NCI-H146 treated with DMSO at 0.1 percent for 48 hours (cell line): ENCODE results near the gene CDC25C.
"Not testable (repeated sequence)": the region's sequence is repeated elsewhere in the genome, so short reads cannot be mapped to it uniquely, and the experiment has no call there.

Source experiments
- DNase-seq: peaks from one replicate; lab custom pipeline; 2025; ENCODE audit not compliant: unreplicated experiment; lab: John Stamatoyannopoulos, UW

Gene CDC25C

DNA sequence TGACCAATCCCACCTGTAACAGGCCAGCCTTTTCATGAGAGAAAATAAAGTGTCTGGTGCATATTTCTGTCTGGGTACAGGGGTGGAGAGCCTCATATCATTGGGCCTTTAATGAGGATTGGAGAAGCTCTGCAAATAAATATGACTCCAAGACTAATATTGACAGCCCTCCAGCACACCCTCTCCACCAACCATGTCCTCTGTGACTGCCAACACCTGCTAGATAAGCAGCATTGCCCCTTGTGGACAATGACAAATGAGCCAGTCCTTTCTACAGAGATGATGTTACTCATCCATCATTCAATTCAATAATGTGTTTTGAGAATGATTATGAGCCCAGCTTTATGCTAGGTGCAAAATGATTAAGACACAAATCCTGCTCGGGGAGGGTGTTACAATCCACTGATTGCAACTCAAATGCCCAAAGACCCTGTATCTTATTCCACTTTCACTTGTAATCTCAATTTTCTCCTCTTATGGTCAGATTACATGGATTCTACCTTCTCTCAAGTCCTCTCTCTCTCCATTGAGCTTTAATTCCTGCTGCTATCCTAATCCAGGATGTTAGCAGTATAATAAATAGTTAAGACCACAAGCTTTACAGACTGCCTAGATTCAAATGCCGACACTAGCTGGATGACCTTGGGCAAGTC lies 55.1 kb downstream of the CDC25C start:
- DNase-seq: peak; percentile 80

DNA sequence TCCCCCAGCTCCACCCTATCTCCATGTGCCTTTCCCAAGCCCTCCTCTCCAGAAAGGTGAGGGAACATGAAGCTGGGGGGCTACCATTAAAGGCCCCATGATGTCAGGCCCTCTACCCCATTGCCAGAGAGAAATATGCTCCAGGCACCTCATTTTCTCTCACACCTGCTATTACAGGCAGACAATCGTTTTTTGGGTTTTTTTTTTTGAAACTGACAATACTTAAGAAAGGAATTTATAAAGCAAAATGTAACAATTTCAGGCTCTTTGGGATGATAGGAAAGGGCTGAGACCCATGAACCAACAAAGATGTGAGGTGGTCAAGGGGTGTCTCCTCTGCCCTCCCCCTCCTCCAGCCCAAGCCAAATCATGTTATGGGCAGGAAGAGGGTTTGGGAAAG lies 55.7 kb downstream of the CDC25C start:
- no peak for DNase-seq

DNA sequence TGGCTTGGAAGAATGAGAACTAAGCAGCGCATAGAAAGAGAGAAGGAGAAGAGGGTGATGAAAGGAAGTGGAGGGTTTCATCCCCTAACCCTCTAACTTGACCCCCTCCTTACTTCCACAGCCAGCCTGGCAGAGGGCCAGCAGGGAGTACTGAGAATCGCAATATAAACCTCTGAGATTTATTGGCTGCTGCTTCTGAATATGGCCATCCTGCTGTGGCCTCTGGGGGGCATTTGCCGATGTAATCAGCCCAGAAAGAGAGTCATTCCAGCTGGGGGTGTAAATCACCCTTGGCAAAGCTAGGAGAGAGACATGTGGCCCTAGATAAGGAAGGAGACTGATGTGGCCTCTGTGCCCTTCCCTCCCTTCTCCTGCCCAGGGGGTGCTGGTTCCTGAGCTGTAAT lies 56.2 kb downstream of the CDC25C start:
- peak; percentile 16 for DNase-seq

DNA sequence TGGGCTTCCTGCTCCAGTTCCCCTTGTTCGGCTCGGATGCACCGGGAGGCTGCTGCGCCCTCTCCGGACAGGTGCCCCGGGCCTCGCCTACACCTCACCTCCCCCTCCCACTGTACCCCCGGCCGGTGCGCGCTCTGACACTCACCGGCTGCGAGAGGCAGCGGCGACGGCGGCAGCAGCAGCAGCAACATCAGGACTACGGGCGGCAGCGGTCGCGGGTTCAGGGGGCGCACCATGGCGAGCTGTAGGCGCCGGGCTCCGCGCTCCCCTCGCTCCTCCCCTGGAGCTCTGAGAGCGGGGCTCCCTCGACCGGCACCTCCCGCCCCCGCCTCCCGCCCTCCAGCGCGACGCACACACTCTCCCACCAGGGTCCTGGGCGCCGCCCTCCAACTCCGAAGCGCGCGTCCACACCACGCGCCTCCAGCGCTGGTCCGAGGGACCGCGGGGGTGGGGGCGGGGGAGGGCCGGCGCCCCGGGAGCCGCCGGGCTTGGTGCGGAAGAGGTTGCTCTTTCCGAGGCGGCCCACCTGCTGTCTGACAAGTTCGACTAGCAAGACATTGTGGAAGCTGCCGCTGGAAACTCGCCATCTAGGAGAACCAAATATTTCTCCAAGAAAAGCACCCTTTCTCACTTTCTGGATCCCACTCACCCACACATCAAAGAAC lies 57.3 kb downstream of the CDC25C start, which contains the start of gene GFRA3:
GFRA3 (minus strand) TSS at position 433 of the 665 bp plus-strand sequence; CDS start at position 236, 197 bp downstream.
- no peak for DNase-seq

DNA sequence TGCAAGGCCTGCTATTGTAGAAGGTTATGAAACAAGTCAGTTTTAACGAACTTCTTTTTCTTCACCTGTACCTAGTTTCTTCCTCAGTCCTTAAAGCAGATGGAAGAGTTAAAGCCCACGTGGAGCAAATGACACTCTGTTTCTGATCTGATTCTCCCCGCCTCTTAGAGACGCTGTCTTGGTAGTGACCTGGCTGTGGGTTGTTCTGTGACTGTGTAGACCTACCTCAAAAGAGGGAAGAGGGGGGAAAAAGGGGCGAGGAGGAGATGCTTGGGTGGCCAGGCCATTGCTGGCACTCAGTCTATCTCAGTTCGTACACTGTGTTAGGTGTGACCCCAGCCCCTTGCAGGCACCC lies 57.8 kb downstream of the CDC25C start:
- no peak for DNase-seq

DNA sequence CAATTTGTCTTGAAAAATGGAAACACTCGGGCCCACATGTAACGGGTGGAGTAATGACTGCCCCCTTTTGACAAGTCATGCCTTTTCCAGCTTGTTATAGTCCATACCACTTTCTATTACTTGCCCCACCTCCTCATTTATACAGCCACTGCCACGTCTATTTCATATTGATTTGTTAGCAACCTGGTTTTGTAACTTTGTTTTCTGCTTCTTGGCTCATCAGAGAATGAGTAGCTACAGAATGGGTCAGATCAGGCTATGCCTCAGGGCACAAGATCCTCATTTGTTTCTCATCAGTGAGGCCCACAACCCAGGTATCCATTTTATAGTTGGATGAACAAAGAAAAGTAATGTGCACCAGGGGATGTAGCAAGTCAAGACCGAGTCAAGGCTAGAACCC lies 58.9 kb downstream of the CDC25C start:
- no peak for DNase-seq

DNA sequence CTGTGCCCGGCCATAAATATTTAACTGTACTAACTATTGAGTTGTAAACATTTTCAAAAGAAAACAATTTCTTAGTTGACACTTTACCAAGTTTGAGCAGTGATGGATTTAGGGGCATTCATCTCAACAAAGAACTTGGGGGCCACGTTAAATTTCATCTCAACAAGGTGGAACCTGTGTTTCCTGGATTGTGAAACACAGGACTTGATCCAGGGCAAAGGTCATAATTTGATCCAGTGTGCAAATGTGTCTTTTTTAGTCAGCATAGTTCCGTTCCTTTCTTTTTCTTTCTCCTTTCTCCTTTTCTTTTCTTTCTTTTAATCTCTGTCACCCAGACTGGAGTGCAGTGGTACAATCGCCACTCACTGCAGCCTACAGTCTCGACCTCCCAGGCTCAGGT lies 60.3 kb downstream of the CDC25C start:
- no peak for DNase-seq

DNA sequence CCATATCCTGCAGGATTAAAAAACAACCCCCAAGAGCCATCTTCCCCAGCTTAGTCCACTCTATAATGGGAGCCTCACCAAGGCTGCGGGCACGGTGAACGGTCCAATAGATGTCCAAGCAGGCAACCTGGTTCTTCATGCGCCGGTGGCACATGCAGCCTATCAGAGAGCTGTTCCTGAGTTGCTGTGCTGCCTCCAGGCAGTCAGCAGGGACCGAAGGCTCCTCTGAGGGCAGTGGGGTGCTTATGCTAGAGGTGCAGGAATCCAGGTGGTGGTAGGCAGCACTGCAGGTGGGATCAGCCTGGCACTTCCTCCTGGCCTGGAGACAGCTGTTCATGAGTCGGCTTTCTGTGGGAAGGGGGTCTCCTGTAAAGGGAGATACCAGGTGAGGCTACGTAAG lies 67.4 kb downstream of the CDC25C start:
- no peak for DNase-seq

DNA sequence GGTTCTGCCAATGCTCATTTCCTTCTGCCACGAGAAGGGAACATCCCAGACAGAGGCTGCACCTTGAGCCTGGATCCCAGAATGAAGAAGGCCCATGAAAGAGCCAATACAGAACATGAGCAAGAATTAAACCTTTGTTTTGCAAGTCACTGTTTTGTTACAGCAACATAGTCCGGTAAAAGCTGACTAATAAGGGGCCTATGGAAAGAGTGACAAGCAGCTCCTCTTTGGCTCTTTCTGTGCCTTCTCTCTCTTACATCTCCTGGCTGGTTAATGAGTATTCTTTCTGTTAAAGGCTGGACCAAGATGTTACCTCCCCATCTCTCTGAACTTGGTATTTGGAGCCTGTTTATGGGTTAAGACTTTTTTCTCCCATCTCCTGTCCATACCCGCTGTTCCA lies 68.0 kb downstream of the CDC25C start:
- no peak for DNase-seq

DNA sequence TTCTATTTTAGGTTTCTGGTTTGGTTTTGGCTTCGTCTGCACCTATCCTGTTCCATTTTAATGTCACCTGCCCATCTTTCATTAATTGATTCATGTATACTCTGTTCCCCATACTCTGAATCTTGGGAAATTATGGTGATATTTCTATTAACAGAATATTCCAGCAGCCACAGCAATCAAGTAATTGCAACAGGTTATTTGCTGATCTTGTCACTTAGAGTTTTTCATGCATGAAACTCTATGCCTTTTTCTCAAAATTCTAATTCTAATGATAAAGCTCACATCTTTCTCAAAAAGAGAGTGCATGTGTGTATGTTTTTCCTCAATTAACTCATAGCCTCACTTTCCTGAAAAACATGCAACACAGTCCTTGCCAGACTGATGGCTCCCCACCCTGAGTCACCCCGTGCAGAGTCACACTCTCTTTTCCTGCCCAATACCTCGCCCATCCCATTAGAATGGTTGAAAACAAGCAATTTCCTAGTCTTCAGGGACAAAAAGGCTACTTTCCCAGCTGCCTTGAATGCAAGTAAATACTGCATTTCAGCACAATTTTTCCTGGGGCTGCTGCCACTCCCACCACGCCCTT lies 72.8 kb downstream of the CDC25C start:
- DNase-seq: no peak

DNA sequence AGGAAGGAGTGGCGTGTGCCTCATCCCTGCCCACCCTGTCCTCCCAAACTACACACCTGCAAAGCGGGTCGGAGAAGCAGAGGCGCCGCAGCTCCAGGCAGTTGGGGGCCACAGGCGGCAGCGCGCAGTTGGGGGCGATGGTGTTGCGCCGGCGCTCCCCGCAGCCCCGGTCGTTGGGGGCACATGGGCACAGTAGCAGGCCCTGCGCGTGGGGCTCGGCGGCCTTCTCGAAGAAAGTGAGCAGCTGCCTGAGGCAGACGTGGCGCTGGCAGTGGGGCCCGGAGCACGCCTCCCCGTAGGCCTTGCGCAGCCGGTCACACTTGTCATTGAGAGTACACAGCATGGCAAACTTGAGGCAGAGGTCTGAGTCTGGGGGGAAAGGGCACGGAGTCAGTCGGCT lies 74.0 kb downstream of the CDC25C start:
- no peak for DNase-seq

DNA sequence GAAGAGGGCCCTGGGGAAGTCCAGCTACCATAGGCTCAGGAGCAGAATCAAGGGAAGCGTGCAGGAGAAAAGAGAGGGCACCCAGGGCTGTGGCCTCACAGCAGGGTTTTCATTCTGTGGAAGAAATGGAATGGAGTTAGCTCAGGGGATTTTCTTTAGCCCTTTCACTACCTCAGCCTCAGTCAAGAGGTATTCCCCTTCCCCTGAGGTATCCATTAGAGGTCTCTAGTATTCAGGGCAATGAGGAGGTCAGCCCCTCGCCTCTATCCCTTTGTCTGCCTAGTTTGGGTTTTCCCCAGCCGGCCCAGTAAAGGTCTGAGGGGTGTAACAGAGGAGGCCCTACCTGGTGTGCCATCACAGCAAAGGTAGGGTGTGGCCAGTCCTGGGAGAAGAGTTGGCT lies 78.7 kb downstream of the CDC25C start:
- DNase-seq: no peak

DNA sequence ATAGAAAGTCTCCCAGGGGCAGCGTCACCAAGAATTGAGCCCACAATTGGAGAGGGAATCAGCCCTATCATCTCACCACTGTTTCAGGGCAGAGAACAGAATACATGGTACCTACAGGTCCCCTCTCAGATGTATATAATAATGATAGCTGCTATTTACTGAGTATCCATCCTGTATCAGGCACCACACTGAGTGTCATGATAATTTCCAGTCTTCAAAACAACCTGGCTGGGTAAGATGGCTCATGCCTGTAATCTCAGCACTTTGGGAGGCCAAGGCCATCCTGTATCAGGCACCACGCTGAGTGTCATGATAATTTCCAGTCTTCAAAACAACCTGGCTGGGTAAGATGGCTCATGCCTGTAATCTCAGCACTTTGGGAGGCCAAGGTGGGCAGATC lies 83.8 kb downstream of the CDC25C start:
- not testable (repeated sequence) for DNase-seq

DNA sequence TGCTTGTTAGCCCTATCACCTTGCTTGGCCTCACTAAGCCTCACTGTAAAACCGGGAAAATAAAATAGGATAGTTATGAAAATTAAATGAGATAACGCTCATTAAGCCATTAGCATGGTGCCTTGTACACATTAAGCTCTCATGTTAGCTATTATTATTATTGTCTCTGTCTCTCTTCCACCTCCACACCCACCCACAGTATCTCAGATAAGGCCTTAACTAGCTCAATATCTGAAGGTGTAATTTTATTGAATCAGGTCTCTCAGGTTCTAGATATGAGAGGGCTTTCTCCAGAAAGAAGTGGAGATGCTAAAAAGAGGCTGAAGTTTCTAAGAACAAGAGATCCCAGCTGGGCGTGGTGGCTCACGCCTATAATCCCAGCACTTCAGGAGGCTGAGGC lies 84.8 kb downstream of the CDC25C start:
- no peak for DNase-seq

DNA sequence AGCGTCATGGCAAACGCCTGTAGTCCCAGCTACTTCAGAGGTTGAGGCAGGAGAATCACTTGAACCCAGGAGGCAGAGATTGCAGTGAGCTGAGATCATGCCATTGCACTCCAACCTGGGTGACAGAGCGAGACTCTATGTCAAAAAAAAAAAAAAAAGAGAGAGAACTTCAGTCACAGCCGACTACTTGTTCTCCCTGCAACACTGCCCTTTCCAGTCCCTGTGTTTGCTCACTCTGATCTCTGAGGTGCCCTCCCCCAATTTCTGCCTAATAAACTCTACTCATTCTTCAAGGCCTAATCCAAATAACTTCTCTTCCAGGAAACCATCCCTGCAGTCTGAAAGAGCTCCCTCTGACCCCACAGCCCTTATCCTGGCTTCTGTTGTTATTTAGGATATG lies 85.3 kb downstream of the CDC25C start:
- no peak for DNase-seq

DNA sequence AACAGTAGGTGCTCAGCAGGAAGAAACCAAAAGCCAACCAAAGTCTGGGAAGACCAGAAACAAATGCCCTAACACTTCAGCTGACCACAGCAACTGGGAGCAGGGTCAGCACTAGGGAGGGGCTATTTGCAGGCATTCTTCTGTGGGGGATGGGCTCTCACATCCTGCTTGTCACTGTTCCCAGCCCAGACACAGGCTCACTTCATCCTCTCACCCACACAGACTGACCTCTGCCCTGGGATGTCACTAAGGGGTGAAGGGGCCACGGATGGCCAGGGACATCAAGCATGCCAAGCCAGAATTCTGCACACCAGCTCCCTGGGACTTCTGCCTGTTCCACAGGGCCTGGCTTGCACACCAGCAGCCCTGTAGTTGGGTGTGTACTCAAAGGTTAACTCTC lies 85.9 kb downstream of the CDC25C start:
- DNase-seq: no peak

DNA sequence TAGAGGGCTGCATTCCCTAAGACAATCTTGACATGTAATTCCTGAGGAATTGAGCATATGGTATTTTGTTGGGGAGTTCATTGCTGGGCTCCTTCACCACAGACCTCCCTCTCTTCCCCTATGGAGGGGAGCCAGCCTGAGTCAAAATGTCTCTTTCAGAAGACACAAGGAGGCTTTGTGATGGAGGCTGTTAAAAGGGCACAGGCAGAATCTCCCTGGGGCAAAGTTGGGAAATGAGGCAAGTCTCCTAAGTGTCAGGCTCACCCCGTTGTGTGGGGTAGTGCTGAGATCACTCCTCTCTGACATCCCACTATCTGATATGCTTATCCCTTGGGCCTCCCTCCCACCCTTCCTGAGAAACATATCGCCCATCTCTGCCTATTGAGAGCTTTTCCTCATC lies 87.8 kb downstream of the CDC25C start:
- no peak for DNase-seq

DNA sequence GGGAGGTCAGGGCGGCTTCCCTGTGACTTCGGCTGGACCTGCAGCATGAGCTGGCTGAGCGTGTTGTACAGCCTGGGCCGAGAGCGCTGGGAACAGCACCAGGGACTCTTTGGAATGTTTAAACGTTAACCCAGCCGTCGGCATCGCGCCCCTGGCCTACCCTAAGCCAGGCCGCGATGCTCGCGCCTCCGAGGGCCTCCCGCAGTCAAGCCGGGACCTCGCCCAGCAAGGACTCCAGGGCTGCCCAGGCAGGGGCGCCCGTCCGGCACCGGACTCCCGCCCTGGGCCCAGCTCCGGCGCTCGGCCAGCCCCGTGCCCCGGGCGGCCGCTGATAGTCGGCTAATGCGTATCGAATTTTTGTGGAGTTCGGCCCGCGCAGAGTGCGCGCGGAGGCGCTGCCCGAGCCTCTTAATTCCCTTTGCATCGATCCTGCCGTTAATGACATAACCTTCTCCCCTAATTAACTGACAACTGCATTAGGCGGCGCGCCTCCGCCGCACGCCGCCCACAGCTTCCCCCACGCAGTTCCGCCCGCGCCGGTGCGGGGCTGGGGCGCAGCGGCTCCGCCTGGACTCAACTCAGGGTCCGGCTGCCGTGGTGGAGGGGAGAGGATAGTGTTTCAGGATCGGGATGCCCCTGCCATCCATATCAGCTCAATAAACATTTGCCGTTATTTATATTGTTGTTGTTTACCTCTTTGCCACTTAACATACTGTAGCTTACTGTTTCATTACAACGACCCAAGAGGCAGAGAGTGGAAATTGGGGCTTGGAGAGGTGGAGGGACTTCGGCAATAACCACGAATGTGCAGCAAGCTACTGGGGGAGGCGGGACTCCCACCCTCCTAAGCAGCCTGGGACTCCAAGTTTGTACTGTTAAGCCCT lies 89.7 kb downstream of the CDC25C start:
- DNase-seq: no peak

DNA sequence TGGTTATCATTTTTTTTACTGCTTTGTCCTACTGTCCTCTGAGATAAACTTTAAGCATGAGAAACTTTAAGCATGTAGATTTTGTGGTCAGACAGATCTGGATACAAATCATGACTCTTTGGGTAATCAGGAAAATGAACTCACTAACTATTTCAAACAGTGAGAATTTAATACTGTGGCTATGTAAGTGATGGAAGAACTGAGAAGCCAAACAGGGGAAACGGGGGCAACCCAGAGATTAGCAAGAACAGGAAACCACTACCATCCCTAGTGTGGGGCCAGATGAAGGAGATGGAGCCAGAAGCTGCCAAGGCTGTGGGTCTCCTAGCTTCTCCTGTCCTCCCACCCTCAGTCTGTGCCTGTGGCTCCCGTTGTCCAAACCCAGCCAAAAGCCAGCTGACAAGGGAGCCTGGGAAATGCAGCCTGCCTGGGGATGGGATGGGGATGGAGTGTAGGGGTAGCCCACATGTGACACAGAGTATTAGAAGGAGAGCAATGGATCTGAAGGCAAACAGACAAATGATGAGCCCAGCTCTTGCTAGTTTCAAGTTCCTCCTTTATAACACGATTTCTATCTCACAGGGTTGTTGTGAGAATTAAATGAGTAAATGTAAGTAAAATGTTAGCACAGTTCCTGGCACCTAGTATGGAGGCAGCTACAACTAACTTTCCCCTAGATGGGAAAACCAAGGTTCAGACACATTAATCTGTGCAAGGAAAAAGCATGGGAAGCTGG lies 90.8 kb downstream of the CDC25C start:
- DNase-seq: no peak

DNA sequence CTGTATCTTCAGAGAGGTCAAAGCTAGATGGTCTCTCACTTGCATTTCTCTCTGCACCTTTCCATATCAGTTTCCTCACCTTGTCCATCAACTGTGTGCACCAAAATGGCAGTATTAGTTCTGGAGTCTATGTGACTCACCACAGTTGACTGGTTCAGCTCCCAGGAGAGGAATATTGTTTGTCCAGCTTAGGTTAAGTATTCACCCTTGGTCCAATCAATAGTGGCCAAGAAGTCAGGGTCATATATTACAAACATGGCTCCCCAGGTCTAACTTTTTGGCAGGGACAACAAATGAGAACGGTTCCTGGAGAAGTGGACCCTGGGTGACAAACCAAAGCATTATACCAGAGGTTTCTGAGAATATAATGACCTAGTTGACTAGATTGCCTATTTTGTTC lies 93.6 kb downstream of the CDC25C start:
- DNase-seq: no peak
